Erythroblast (primary cell): ENCODE results near the gene CDH7.

Experiments
- DNase-seq, 2 experiments: peaks; one replicate each; lab custom pipeline; 2025; lab: John Stamatoyannopoulos, UW
- GATA1 ChIP-seq: IDR thresholded peaks from 2 replicates; pipeline ENCODE4 v1.6.1; 2011; ENCODE audit warnings: low read depth, mild to moderate bottlenecking, control low read depth, low read length, moderate library complexity
- POLR2A ChIP-seq: IDR thresholded peaks from 2 replicates; pipeline ENCODE4 v1.6.1; 2011; ENCODE audit warnings: mild to moderate bottlenecking, low read length

Gene CDH7

GRCh38 chr18:65906621-65907034 lies 155.8 kb downstream of the CDH7 start:
- DNase-seq: no peak
- TF ChIP-seq GATA1: no peak
- no peak for TF ChIP-seq POLR2A

- TF ChIP-seq GATA1 (no peak), POLR2A (no peak)
These were observed 156.5 kb downstream of the CDH7 start for GRCh38 chr18:65907281-65907680.

GRCh38 chr18:65919018-65919417 lies 168.2 kb downstream of the CDH7 start:
- DNase-seq: no peak
- TF ChIP-seq POLR2A: no peak
- TF ChIP-seq GATA1: no peak

More at GRCh38 chr18:65907281-65907680, 156.5 kb downstream of the CDH7 start:
- DNase-seq: no peak

GRCh38 chr18:65919663-65920062 lies 168.9 kb downstream of the CDH7 start:
- no peak for DNase-seq
- TF ChIP-seq GATA1 (no peak), POLR2A (no peak)

- no peak for TF ChIP-seq GATA1
- no peak for TF ChIP-seq POLR2A
- no peak for DNase-seq
These were observed 171.3 kb downstream of the CDH7 start for GRCh38 chr18:65922103-65922502.

- TF ChIP-seq POLR2A: no peak
- TF ChIP-seq GATA1: no peak
- DNase-seq: no peak
These were observed 174.1 kb downstream of the CDH7 start for GRCh38 chr18:65924904-65925303.

GRCh38 chr18:65934874-65935273 lies 184.1 kb downstream of the CDH7 start:
- no peak for DNase-seq
- no peak for TF ChIP-seq GATA1
- TF ChIP-seq POLR2A: no peak

- TF ChIP-seq POLR2A: no peak
- no peak for TF ChIP-seq GATA1
- no peak for DNase-seq
These were observed 185.9 kb downstream of the CDH7 start for GRCh38 chr18:65936678-65937077.

GRCh38 chr18:65937180-65937579 lies 186.4 kb downstream of the CDH7 start:
- no peak for TF ChIP-seq GATA1
- no peak for TF ChIP-seq POLR2A
- DNase-seq: no peak

- DNase-seq: peak; percentile 60 to 61
- TF ChIP-seq GATA1 (no peak), POLR2A (no peak)
These were observed 188.0 kb downstream of the CDH7 start for GRCh38 chr18:65938592-65939372.
